Measurements from ENCODE around the gene ANO10. TPM values are rescaled to one million over a fixed set of nuclear protein-coding genes. Genes with fewer than 3 reads are reported as not detected.
"Not testable (repeated sequence)": the region's sequence is repeated elsewhere in the genome, so short reads cannot be mapped to it uniquely, and the experiment has no call there.

Gene ANO10
- total RNA-seq, 1 experiment from 2014 or later, result 16.6 TPM

DNA sequence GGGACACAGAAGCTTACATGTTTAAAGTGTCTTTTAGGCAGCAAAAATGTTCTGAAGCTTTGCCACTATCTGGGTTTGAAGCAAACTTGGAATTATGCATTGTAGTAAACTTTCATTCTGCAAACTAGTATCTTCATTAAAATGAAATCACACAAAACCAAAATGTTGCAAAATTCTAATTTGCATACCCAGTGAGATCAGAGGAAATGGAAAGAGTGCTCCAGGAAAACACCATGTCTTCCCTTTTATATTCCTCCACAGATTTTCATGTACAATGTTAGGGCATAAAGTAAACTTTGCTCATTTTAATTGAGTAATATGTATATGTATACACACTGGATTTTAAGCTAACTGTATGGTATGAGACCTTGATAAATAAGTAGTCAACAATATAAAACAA is 23.9 kb downstream of the ANO10 start:
- no peak for DNase-seq
- Histone ChIP-seq H3K9me3 (no peaks in the 10 kb centered on the region), H3K27me3 (no peaks in the 10 kb centered on the region)

DNA sequence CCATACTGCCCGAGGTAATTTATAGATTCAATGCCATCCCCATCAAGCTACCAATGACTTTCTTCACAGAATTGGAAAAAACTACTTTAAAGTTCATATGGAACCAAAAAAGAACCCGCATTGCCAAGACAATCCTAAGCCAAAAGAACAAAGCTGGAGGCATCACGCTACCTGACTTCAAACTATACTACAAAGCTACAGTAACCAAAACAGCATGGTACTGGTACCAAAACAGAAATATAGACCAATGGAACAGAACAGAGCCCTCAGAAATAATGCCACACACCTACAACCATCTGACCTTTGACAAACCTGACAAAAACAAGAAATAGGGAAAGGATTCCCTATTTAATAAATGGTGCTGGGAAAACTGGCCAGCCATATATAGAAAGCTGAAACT is 25.6 kb downstream of the ANO10 start:
- H3K27me3 ChIP-seq, H3K9me3 ChIP-seq, H3K36me3 ChIP-seq, H3K4me3 ChIP-seq, DNase-seq: not testable (repeated sequence)

More for the DNA sequence above, 23.9 kb downstream of the ANO10 start:
- Histone ChIP-seq H3K36me3 (no peaks in the 10 kb centered on the region), H3K4me3 (no peak overlapping the region)

DNA sequence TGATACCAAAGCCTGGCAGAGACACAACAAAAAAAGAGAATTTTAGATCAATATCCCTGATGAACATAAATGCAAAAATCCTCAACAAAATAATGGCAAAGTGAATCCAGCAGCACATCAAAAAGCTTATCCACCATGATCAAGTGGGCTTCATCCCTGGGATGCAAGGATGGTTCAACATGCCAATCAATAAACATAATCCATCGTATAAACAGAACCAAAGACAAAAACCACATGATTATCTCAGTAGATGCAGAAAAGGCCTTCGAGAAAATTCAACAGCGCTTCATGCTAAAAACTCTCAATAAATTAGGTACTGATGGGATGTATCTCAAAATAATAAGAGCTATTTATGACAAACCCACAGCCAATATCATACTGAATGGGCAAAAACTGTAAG is 26.5 kb downstream of the ANO10 start:
- not testable (repeated sequence) for H3K4me3 ChIP-seq, H3K36me3 ChIP-seq, DNase-seq, H3K9me3 ChIP-seq, H3K27me3 ChIP-seq

DNA sequence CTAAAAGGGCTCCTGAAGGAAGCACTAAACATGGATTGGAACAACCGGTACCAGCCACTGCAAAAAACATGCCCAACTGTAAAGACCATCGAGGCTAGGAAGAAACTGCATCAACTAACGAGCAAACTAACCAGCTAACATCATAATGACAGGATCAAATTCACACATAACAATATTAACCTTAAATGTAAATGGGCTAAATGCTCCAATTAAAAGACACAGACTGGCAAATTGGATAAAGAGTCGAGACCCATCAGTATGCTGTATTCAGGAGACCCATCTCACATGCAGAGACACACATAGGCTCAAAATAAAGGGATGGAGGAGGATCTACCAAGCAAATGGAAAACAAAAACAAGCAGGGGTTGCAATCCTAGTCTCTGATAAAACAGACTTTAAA is 28.2 kb downstream of the ANO10 start:
- not testable (repeated sequence) for H3K36me3 ChIP-seq, DNase-seq, H3K9me3 ChIP-seq, H3K27me3 ChIP-seq, H3K4me3 ChIP-seq

DNA sequence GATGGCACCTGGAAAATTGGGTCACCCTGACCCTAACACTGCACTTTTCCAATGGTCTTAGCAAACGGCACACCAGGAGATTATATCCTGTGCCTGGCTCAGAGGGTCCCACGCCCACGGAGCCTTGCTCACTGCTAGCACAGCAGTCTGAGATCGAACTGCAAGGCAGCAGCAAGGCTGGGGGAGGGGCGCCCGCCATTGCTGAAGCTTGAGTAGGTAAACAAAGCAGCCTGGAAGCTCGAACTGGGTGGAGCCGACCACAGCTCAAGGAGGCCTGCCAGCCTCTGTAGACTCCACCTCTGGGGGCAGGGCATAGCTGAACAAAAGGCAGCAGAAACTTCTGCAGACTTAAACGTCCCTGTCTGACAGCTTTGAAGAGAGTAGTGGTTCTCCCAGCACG is 29.9 kb downstream of the ANO10 start:
- H3K36me3 ChIP-seq, H3K4me3 ChIP-seq, H3K27me3 ChIP-seq, DNase-seq, H3K9me3 ChIP-seq: not testable (repeated sequence)

DNA sequence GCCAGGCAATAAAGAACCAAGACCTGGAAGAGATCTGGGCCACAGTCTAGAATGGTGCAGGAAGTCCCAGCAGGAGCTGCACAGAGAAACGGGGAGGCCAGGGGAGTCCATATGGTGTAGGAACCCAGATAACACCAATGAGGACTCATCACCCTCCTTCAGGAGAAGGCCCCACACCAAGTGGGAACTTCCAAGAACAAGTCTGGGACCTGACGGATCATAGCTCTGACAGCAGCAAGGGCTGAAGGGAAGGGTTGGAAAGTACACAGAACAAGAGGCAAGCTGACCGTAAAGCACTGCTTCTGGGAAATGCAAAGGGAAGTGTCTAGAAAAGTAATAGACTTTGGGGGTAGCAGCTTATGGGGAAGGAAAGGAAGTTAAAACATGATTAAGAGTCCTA is 34.5 kb downstream of the ANO10 start:
- no peak for DNase-seq
- H3K4me3 ChIP-seq, result no peak overlapping the region

DNA sequence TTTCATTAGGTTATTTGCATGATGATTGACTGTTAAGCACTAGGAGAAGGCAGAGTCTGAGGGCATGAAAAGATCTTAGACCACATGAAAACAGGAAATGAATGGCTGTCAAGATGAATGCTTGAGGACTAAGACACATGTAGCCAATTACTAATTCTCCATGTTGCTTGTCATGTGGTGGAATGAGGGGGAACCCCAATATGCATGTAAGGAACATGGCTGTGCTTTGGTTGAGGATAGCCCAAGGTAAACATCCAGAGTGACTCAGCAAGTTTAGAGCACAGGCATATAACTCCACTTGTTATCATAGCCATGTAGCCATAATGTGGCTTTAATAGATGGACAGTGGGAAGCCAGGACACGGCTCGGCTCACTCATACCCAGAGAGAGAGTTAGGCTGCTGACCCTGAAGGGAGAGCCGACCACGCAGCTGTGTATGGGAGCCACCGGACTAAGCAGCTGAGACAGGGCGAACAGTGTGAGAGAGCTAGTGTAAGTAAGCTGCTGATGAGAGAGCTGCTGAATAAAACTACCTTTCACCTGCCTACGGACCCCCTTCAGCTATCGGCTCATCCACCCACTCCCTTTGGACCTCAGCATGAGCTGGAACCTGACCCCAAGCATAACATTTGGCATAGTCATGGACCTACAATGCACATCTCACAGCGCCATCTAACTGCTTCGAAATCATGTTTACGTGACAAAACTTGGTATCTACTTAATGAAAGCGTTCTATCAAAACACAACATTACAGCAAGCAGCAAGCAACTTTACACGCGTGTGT is 37.6 kb downstream of the ANO10 start:
- H3K27me3 ChIP-seq, result no peaks in the 10 kb centered on the region
- no peak for DNase-seq
- H3K9me3 ChIP-seq, result no peaks in the 10 kb centered on the region
- no peaks in the 10 kb centered on the region for H3K36me3 ChIP-seq
- H3K4me3 ChIP-seq, result no peak overlapping the region

More for the DNA sequence above, 34.5 kb downstream of the ANO10 start:
- no peaks in the 10 kb centered on the region for H3K27me3 ChIP-seq
- H3K36me3 ChIP-seq, result no peaks in the 10 kb centered on the region
- no peaks in the 10 kb centered on the region for H3K9me3 ChIP-seq

DNA sequence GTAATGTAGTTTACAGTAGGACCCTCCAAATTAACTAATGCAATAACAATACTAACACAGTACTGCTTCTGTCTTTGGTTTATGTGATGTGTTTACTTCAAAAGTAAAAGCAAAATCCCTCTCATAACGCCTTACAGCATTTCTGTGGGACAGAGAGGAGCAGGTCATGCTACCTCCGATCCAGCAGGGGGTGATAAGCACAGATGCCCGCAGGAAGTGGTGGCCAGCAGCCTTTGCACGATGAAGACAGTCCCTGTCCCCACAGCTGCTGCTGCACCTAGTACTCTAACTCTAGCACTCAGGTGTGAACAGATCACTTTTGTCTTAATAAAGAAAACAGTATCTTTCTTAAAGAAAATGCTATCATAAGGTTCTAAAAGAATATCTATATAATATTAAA is 38.3 kb downstream of the ANO10 start:
- H3K4me3 ChIP-seq, result no peak overlapping the region

DNA sequence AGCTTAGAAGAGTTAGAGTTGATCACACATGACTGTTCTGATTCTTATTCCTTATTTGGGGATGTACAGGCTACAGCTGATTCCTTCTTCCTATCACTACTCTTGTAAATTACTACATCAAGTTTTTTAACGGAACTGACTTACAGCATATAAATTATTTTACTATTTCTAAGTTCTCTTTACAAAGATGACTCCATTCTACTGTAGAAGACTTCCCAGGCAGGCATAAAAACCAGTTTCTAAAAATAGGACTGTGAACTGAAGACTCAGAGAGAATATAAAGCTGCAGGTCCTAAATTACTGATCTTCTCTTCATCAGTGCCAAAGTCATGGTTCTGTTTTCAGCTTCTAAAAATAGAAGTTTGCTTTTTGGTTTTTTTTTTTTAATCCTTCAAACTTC is 38.9 kb downstream of the ANO10 start:
- Histone ChIP-seq H3K36me3 (no peaks in the 10 kb centered on the region), H3K4me3 (no peak overlapping the region), H3K9me3 (no peaks in the 10 kb centered on the region), H3K27me3 (no peaks in the 10 kb centered on the region)
- DNase-seq, result no peak

More for the DNA sequence above, 38.3 kb downstream of the ANO10 start:
- H3K36me3 ChIP-seq, result no peaks in the 10 kb centered on the region
- H3K9me3 ChIP-seq, result no peaks in the 10 kb centered on the region
- DNase-seq, result no peak
- no peaks in the 10 kb centered on the region for H3K27me3 ChIP-seq

DNA sequence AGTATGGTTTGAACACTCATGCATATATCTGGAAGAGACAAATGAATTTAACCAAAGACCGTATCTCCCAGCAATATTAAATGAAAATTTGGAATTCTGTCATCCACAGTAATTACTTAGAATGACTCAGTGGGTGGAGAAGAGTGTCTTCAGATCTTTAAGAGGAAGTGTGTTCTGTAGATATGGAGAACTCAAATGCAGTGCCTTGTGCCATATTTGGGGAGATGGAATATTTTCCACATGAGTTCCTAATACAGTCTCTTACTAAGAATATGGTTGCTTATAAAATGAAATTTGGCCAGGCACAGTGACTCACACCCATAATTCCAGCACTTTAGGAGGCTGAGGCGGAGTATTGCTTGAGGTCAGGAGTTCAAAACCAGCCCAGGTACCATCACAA is 40.5 kb downstream of the ANO10 start:
- H3K36me3 ChIP-seq, result no peaks in the 10 kb centered on the region
- H3K4me3 ChIP-seq, result no peak overlapping the region
- no peaks in the 10 kb centered on the region for H3K9me3 ChIP-seq
- H3K27me3 ChIP-seq, result no peaks in the 10 kb centered on the region
- DNase-seq, result no peak

DNA sequence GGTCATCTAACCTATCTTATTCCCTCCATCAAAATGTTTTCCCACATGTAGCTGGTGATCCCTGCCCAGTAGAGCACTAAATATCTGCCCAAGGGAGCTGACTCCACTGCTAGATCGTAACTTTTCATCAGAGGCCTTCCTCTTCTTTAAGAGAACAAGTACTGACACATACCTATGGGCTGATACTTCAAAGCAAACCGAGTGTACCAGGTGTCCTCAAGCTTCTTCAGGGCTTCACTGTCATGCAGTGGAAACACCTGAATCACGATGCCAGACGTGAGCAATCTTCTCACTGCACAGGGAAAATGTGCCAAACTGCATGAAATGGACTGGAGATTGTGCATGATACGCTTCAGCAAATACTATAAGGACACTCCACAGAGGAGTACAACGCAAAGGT is 41.6 kb downstream of the ANO10 start:
- no peaks in the 10 kb centered on the region for H3K27me3 ChIP-seq
- no peaks in the 10 kb centered on the region for H3K9me3 ChIP-seq
- DNase-seq, result no peak
- H3K4me3 ChIP-seq, result no peak overlapping the region
- H3K36me3 ChIP-seq, result no peaks in the 10 kb centered on the region

DNA sequence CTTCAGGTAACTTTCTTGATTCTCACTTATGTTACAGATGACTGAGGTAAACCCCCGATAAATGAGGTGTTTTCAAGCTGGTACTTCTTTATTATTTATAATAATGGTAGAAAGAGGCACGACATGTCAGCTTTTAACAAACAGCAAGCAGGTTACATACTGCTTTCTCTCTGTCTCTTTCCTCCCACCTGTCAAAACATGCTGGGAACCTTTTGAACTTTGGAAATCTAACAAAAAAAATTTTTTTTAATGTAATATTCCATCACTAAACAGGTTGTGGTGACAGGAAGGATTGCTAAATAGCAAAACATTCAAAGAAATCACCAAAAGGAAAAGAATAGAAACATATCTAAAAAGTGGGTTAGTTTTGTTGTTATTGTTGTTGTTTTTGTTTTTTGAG is 48.2 kb downstream of the ANO10 start:
- H3K36me3 ChIP-seq, result no peaks in the 10 kb centered on the region
- no peaks in the 10 kb centered on the region for H3K27me3 ChIP-seq
- H3K4me3 ChIP-seq, result no peak overlapping the region
- no peaks in the 10 kb centered on the region for H3K9me3 ChIP-seq
- no peak for DNase-seq

DNA sequence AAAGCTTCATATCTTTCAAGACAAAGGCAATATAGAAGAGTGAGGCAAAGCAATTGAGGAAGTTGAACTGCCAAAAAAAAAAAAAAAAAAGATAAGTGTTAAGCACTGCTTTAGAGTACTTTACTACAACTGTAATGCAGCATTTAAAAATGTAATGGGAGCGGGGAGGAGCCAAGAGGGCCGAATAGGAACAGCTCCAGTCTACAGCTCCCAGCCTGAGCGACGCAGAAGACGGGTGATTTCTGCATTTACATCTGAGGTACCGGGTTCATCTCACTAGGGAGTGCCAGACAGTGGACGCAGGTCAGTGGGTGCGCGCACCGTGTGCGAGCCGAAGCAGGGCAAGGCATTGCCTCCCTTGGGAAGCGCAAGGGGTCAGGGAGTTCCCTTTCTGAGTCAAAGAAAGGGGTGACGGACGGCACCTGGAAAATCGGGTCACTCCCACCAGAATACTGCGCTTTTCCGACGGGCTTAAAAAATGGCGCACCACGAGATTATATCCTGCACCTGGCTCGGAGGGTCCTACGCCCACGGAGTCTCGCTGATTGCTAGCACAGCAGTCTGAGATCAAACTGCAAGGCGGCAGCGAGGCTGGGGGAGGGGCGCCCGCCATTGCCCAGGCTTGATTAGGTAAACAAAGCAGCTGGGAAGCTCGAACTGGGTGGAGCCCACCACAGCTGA is 56.0 kb downstream of the ANO10 start:
- not testable (repeated sequence) for H3K36me3 ChIP-seq, H3K4me3 ChIP-seq, DNase-seq

DNA sequence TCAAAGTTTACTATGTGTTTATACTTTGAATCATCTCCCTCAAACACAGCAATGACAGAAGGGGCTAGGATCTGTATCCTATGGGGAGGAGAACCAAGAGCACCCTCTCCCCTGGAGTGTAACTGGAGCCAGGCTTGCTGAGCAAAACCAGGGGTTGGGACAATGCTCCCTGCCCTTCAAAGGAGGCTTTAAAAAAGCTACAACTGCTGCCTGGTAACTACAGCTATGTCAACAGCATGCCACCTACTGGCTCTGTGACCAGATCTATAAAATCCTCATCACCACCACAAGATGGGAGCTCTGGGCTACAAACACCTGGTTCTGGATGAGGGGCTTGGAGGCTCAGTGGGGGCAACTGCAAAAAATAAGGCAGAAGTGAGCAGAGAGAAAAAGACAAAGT is 61.9 kb downstream of the ANO10 start:
- Histone ChIP-seq H3K9me3 (no peaks in the 10 kb centered on the region), H3K27me3 (no peaks in the 10 kb centered on the region), H3K36me3 (no peaks in the 10 kb centered on the region), H3K4me3 (no peak overlapping the region)
- DNase-seq, result no peak

More for the DNA sequence above, 56.0 kb downstream of the ANO10 start:
- not testable (repeated sequence) for H3K9me3 ChIP-seq, H3K27me3 ChIP-seq

DNA sequence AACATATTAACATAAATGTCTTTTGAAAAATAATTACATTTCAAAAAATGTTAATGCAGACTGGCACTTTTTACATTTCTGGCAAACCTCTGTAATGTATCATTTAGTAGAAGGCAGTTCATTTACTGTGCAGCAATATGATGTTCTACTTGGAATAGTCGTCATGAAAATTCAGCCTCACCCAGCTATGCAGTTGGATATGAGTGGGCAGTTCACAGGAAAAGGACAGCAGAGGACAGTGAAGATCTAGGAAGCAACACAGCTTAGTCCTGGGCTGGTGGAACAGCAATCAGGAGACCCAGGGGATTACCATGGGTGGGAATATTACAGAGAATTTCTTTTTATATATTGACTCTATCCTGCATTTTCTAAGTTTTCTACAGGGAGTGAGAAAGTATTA is 63.6 kb downstream of the ANO10 start:
- Histone ChIP-seq H3K9me3 (no peaks in the 10 kb centered on the region), H3K27me3 (no peaks in the 10 kb centered on the region), H3K4me3 (no peak overlapping the region), H3K36me3 (no peaks in the 10 kb centered on the region)
- DNase-seq, result no peak

DNA sequence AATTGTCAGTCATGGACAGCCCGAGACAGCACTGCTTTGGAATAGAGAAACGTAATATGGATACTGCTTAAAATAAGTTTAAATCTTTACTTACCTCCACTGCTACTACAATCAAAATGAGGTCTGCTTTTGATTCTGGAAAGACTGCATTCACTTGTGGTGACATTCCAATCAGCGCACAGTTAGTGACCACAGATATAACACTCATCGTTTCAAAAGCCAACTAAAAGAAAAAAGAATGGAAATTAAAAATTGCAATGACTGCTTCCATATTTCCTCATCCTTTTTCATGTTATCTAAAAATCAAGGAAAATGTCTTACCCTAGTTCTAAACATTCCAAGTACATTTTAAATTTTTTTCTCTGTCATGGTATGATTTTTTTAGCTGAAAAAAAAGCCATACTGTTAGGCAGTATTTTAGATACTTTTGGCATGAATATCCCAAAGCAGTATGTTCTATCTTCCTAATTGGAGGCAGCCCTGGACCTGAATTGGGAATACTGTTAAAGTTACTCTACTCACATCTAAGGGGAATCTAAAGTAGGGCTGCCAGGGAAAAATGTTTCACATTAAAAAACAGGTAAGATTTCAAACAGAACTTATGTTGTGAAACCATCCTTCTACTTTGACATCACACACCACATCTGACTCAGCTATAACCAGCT is 72.1 kb downstream of the ANO10 start:
- no peaks in the 10 kb centered on the region for H3K27me3 ChIP-seq
- no peaks in the 10 kb centered on the region for H3K9me3 ChIP-seq
- H3K4me3 ChIP-seq, result no peak overlapping the region
- H3K36me3 ChIP-seq, result no peaks in the 10 kb centered on the region; the same call in 1 of the 2 replicates
- DNase-seq, result no peak

DNA sequence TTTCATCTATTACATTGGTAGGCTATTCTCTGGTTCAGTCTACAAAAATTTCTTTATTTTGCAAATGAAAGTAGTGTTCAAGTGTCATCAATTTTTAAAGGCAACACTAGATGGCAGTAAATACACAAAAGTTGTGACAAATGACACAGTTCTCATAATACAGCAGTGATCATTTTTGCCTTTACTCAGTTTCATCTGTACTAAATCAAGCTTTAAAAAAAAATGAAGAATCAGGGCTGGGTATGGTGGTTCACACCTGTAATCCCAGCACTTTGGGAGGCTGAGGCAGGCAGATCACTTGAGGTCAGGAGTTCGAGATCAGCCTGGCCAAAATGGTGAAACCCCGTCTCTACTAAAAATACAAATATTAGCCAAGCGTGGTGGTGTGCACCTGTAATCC is 77.5 kb downstream of the ANO10 start:
- not testable (repeated sequence) for H3K36me3 ChIP-seq, H3K4me3 ChIP-seq, H3K9me3 ChIP-seq, H3K27me3 ChIP-seq, DNase-seq
